Caco-2 (cell line): ENCODE measurements around the gene TTL. TPM values are rescaled to one million over a fixed set of nuclear protein-coding genes. Genes with fewer than 3 reads are reported as not detected.

Experiments
- BruUV-seq: library from RNA; stranded (reverse); fragments of 400-500 nt; replicated peaks from 2 replicates; lab custom pipeline; 2021; lab: Mats Ljungman, UMichigan
- CTCF ChIA-PET: fragments of 300-600 bp; sonication (Branson Sonifier 250); formaldehyde crosslinking; loops from one replicate; lab custom pipeline; 2022; ENCODE audit warnings: antibody characterized with exemption; lab: Charles Lee
- POLR2A ChIA-PET: fragments of 300-600 bp; sonication (Branson Sonifier 250); formaldehyde crosslinking; loops from one replicate; lab custom pipeline; 2022; ENCODE audit warnings: antibody characterized with exemption; lab: Charles Lee
- DNase-seq, 2 experiments: peaks; one replicate each; pipeline versions ENCODE4 v3.0.0 to v3.0.0-alpha.2; 2020 to 2022
- H3K27me3 ChIP-seq: replicated peaks from 2 replicates; pipeline ENCODE4 v1.6.0; 2011; ENCODE audit warnings: low read length; ENCODE audit not compliant: control insufficient read depth, insufficient read depth
- H3K36me3 ChIP-seq: 2 replicates; pipeline ENCODE4 v1.5.1; 2011; ENCODE audit warnings: low read length; ENCODE audit not compliant: control insufficient read depth, insufficient read depth
- H3K4me1 ChIP-seq: fragments of 250-450 bp; sonication (Bioruptor Pico); 2 replicates; pipeline ENCODE4 v1.5.1; 2020; ENCODE audit warnings: mild to moderate bottlenecking
- H3K4me3 ChIP-seq: 2 replicates; pipeline ENCODE4 v1.5.1; 2011; ENCODE audit warnings: low read depth, mild to moderate bottlenecking, control low read depth, low read length
- H3K9me3 ChIP-seq: fragments of 250-450 bp; sonication (Bioruptor Pico); 2 replicates; pipeline ENCODE4 v1.5.1; 2020; ENCODE audit warnings: mild to moderate bottlenecking, moderate library complexity
- H3K27ac Mint-ChIP-seq: one replicate; pipeline ENCODE4 v1.8.0; 2022; ENCODE audit warnings: mixed read lengths; ENCODE audit not compliant: unreplicated experiment
- H3K27me3 Mint-ChIP-seq: one replicate; pipeline ENCODE4 v1.8.0; 2022; ENCODE audit warnings: mixed read lengths; ENCODE audit not compliant: insufficient read depth, unreplicated experiment
- H3K36me3 Mint-ChIP-seq: one replicate; pipeline ENCODE4 v1.8.0; 2022; ENCODE audit warnings: mild to moderate bottlenecking, mixed read lengths; ENCODE audit not compliant: insufficient read depth, unreplicated experiment
- H3K4me1 Mint-ChIP-seq: one replicate; pipeline ENCODE4 v1.8.0; 2022; ENCODE audit warnings: low read depth, mixed read lengths; ENCODE audit not compliant: unreplicated experiment
- H3K4me3 Mint-ChIP-seq: one replicate; pipeline ENCODE4 v1.8.0; 2022; ENCODE audit warnings: mild to moderate bottlenecking, moderate library complexity, mixed read lengths; ENCODE audit not compliant: unreplicated experiment
- H3K9me3 Mint-ChIP-seq: one replicate; pipeline ENCODE4 v1.8.0; 2022; ENCODE audit warnings: mixed read lengths; ENCODE audit not compliant: unreplicated experiment
- CTCF ChIP-seq, 2 experiments: fragments of 200-600 bp in 1 of 2; IDR thresholded peaks; 1 replicate in 1 of 2; 2 replicates in 1 of 2; pipeline versions ENCODE4 v1.5.1 to v1.8.0; 2011 to 2022; ENCODE audit warnings: antibody characterized with exemption in 1 of 2, control low read depth in 1 of 2, inconsistent platforms in 1 of 2, low read depth in 1 of 2, low read length in 1 of 2, mild to moderate bottlenecking in 1 of 2, moderate library complexity in 1 of 2; ENCODE audit not compliant: insufficient read depth in 1 of 2, severe bottlenecking in 1 of 2, unreplicated experiment in 1 of 2
- intact Hi-C: fragments of 100-400 bp; cut with micrococcal nuclease; formaldehyde crosslinking; loops from one replicate; pipeline ENCODE4 v1.10.0; 2022; ENCODE audit not compliant: unreplicated experiment
- total RNA-seq: library from RNA; stranded (reverse); gene quantifications from 2 replicates; pipeline ENCODE4 v1.2.3, GENCODE V29; 2022

TTL gene
- total RNA-seq, 1 experiment from 2014 or later: 46.9 TPM

- ChIA-PET POLR2A (interaction anchor here (0.7 kb wide), 1 partner anchor 56 kb away, joined by 4 read pairs; no protein-coding TSS in a partner anchor), CTCF (no interaction called here)
- H3K36me3 ChIP-seq: peaks cover 2% of the 10 kb centered on the region; the same call in 1 of the 2 replicates
- intact Hi-C loops: loop anchor here (10.0 kb wide), 1 partner anchor 694 kb away; the partner anchor contains the start of gene MERTK
- no TSS peak for BruUV-seq
- Mint-ChIP-seq H3K27ac (peak overlapping the region; percentile 43), H3K27me3 (no peaks in the 10 kb centered on the region), H3K36me3 (peaks cover 36% of the 10 kb centered on the region), H3K4me1 (peaks cover 37% of the 10 kb centered on the region), H3K4me3 (no peak overlapping the region), H3K9me3 (peaks cover 6% of the 10 kb centered on the region)
- no peaks in the 10 kb centered on the region for H3K9me3 ChIP-seq
- no peak overlapping the region for H3K4me3 ChIP-seq
- H3K4me1 ChIP-seq: peaks cover 35% of the 10 kb centered on the region
- no peaks in the 10 kb centered on the region for H3K27me3 ChIP-seq
- DNase-seq: no peak
- no peak for TF ChIP-seq CTCF (IDR thresholded peaks at IDR 0.05; ENCODE audit: insufficient read depth in 1 of 2, low read depth in 1 of 2, low read length in 1 of 2, severe bottlenecking in 1 of 2, unreplicated experiment in 1 of 2)
Observed at GRCh38 chr2:112588611-112589045, 106.7 kb downstream of the TTL start.

Other genes with a start within 250 kb of the TTL start
- gene ZC3H8, start 227.1 kb upstream of the TTL start, total RNA-seq: 17.6 and 19.9 TPM in 2 replicates
- 1.9 and 3.2 TPM in 2 replicates for gene ZC3H6, start 206.6 kb upstream of the TTL start, total RNA-seq
- gene RGPD8, start 48.5 kb upstream of the TTL start, total RNA-seq: 17.5 and 23.1 TPM in 2 replicates
- 38.3 and 42.2 TPM in 2 replicates for gene POLR1B, start 60.3 kb downstream of the TTL start, total RNA-seq
- 50.7 and 56.0 TPM in 2 replicates for gene CHCHD5, start 102.5 kb downstream of the TTL start, total RNA-seq
- gene SLC20A1, start 163.8 kb downstream of the TTL start, total RNA-seq: 91.1 and 102 TPM in 2 replicates
- gene NT5DC4, start 238.9 kb downstream of the TTL start, total RNA-seq: 3.3 and 4.0 TPM in 2 replicates